Left ventricle myocardium inferior (tissue), 1 donor: ENCODE data around the gene CABLES1. TPM values are rescaled to one million over a fixed set of nuclear protein-coding genes. Genes with fewer than 3 reads are reported as not detected.
A peak's percentile ranks its signal among the peaks of the same experiment; 100 is the strongest.

Experiments used
- DNase-seq: peaks from one replicate; pipeline ENCODE4 v3.0.0-alpha.2; 2020
- H3K27ac ChIP-seq: fragments of 200-600 bp; replicated peaks from 2 replicates; pipeline ENCODE4 v1.8.0; 2021
- H3K27me3 ChIP-seq: fragments of 200-600 bp; 2 replicates; pipeline ENCODE4 v1.8.0; 2021; ENCODE audit warnings: low read depth
- H3K36me3 ChIP-seq: fragments of 200-600 bp; 2 replicates; pipeline ENCODE4 v1.8.0; 2021
- H3K4me1 ChIP-seq: fragments of 200-600 bp; 2 replicates; pipeline ENCODE4 v1.8.0; 2021
- H3K4me3 ChIP-seq: fragments of 200-600 bp; 2 replicates; pipeline ENCODE4 v1.8.0; 2021; ENCODE audit warnings: mild to moderate bottlenecking, moderate library complexity
- H3K9me3 ChIP-seq: fragments of 200-600 bp; replicated peaks from 2 replicates; pipeline ENCODE4 v1.8.0; 2021
- intact Hi-C: fragments of 100-400 bp; cut with micrococcal nuclease; formaldehyde crosslinking; loops from one replicate; pipeline ENCODE4 v1.11.0; 2022
- total RNA-seq: library from RNA; stranded (reverse); fragmentation: NEBNext Ultra II Directional; extraction: Animal tissue kit (Norgen Biotek cat#: 25700); gene quantifications from one replicate; pipeline ENCODE4 v1.2.1, GENCODE V29; 2021
- TF ChIP-seq, protein P1 (sequence below): fragments of 200-600 bp; IDR thresholded peaks from 2 replicates; pipeline ENCODE4 v1.8.0; 2021; ENCODE audit warnings: antibody characterized with exemption, mild to moderate bottlenecking, borderline replicate concordance
- donor health status: DM: no; HTN: yes; CAD: no; lungs with severe emphysema.

Gene CABLES1
- total RNA-seq, 1 donor from 2014 or later: 2.7 TPM

DNA sequence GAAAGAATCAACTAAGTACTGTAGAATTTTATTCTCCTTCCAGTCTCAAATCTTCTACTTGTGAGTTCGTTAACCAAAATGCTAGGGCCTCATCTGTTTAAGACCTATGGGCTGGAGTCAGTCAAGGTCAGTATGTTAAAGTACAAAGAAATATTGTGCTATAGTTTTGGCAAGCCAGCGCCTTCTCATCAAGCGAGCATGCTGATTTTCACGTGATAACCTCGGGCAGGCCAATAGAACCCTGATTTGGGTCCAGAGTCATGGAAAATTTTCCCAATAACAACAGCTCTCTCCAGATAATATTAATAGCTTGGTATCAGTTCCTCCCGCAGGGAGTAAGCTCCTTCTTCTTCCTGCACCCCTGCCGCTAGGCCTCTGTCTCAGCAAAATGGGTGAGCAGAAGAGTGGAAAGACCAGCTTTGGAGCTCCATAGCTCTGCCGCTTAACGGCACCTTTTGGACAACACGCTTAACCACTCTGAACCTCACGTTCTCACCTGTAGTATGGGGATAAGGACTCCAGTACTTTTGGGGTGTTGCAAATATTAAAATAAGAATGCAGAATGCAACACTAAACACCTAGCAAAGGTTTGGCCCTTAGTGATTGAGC, 11.7 kb downstream of the CABLES1 start:
- no peak overlapping the region for H3K4me3 ChIP-seq
- intact Hi-C loops: no loop called here
- peak overlapping the region; percentile 42 for H3K27ac ChIP-seq

DNA sequence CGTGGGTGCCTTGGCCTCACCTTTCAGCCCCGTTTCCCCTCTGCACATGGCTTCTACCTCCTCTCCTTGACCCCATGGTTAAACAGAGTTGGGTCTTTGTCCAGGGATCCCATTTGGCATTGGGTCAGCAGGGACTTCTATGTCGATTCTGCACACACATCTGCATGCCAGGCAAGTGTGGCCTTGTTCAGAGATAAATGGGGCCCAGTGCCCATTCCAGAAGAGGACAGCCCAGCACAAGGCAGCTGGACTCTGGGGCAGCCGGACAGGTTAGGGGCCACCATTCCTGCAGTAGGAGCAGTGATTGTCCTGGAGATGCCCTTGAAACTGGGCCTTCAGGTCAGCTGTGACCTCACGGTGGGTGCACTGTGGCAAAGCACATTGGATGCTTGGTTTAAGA, 13.1 kb downstream of the CABLES1 start:
- H3K27me3 ChIP-seq: peaks cover 58% of the 10 kb centered on the region
- no peak for DNase-seq
- no peaks in the 10 kb centered on the region for H3K36me3 ChIP-seq
- no peak overlapping the region for H3K27ac ChIP-seq
- intact Hi-C loops: no loop called here
- no peak overlapping the region for H3K4me3 ChIP-seq
- peaks cover 2% of the 10 kb centered on the region for H3K9me3 ChIP-seq
- TF ChIP-seq, protein P1, sequence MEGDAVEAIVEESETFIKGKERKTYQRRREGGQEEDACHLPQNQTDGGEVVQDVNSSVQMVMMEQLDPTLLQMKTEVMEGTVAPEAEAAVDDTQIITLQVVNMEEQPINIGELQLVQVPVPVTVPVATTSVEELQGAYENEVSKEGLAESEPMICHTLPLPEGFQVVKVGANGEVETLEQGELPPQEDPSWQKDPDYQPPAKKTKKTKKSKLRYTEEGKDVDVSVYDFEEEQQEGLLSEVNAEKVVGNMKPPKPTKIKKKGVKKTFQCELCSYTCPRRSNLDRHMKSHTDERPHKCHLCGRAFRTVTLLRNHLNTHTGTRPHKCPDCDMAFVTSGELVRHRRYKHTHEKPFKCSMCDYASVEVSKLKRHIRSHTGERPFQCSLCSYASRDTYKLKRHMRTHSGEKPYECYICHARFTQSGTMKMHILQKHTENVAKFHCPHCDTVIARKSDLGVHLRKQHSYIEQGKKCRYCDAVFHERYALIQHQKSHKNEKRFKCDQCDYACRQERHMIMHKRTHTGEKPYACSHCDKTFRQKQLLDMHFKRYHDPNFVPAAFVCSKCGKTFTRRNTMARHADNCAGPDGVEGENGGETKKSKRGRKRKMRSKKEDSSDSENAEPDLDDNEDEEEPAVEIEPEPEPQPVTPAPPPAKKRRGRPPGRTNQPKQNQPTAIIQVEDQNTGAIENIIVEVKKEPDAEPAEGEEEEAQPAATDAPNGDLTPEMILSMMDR: no peak
- H3K4me1 ChIP-seq: peaks cover 6% of the 10 kb centered on the region

More for the DNA sequence above, 11.7 kb downstream of the CABLES1 start:
- H3K9me3 ChIP-seq: peaks cover 2% of the 10 kb centered on the region
- TF ChIP-seq, protein P1: no peak
- DNase-seq: no peak
- H3K36me3 ChIP-seq: no peaks in the 10 kb centered on the region
- peaks cover 12% of the 10 kb centered on the region for H3K4me1 ChIP-seq
- H3K27me3 ChIP-seq: peaks cover 55% of the 10 kb centered on the region

DNA sequence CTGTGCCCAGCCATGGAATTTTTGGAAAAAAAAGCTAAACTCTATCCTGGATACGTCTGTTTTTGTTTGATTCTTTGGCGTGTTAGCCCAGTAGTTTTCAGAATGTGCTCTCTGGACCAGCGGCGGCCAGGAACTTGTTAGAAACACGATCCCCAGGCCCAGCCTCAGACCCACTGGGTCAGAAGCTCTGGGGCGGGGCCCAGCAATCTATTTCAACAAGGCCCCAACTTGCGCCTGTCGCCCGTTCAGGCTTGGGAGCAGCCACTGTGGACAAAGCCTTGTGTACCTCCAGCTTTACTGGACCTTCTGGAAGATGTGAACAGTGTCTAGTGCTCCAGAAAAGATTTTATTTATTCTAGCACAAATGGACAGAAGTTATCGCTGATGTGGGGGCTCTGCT, 14.3 kb downstream of the CABLES1 start:
- intact Hi-C loops: no loop called here
- no peak for DNase-seq

DNA sequence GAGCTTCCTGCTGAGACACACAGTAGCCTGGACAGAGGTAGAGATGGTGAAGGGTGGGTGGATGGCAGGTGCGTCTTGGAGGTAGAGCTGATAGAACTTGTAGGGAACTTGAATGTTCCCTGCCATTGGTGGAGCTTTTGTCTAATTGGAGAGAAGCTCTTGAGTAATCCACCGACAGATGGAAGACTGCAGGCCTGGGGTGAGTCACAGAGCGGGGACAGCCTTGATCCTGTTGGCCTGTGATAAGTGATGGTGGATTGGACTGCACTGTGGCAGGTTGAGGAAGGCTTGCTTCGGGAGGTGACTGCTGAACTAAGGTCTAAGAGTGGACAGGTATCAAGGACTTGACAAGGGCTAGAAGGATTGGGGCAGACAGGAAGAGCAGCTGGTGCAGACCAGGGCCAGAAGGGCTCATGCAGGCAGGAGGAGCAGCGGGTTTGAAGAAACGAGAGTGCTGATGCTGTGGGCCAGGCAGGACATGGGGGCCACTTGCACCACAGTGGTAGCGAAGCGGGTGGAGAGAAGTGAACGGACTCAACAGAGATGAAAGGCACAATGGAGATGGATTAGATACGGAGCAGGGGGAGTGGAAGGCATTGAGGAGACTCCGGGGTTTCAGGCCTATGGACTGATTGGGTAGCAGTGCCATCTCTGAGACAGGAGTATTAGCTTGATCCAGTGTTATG, 16.3 kb downstream of the CABLES1 start:
- TF ChIP-seq, protein P1: no peak
- Histone ChIP-seq H3K4me3 (no peak overlapping the region), H3K9me3 (no peaks in the 10 kb centered on the region), H3K36me3 (no peaks in the 10 kb centered on the region), H3K4me1 (peaks cover 7% of the 10 kb centered on the region), H3K27ac (no peak overlapping the region), H3K27me3 (peaks cover 46% of the 10 kb centered on the region)
- DNase-seq: no peak
- intact Hi-C loops: no loop called here

More for the DNA sequence above, 14.3 kb downstream of the CABLES1 start:
- TF ChIP-seq, protein P1: no peak
- Histone ChIP-seq H3K27ac (no peak overlapping the region), H3K36me3 (no peaks in the 10 kb centered on the region), H3K4me1 (no peaks in the 10 kb centered on the region), H3K9me3 (peaks cover under 1% of the 10 kb centered on the region), H3K27me3 (peaks cover 57% of the 10 kb centered on the region), H3K4me3 (no peak overlapping the region)

DNA sequence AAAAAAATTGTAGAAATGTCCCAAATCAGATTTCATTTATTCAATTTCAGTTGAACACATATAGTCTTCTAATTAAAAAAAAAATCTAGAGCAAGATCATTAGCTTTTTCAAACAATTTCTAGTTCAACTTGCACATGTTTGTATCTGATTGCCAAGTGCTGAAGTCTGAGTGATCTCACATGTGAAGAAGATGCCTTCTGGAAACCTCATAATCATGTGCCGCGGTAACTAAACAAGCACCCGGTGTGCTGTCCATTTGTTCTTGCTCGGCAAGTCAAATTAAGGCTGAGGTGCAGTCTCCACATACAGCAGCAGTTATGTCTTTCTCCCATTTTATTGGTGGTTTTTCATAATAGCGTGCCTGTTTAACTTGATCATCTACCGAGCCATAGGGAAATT, 18.7 kb downstream of the CABLES1 start:
- peaks cover 7% of the 10 kb centered on the region for H3K4me1 ChIP-seq
- intact Hi-C loops: no loop called here
- TF ChIP-seq, protein P1: no peak
- no peak overlapping the region for H3K4me3 ChIP-seq
- peaks cover 43% of the 10 kb centered on the region for H3K27me3 ChIP-seq
- H3K36me3 ChIP-seq: no peaks in the 10 kb centered on the region
- DNase-seq: no peak
- H3K9me3 ChIP-seq: no peaks in the 10 kb centered on the region
- no peak overlapping the region for H3K27ac ChIP-seq
